Measurements from ENCODE around the gene UNC50. TPM values are rescaled to one million over a fixed set of nuclear protein-coding genes. Genes with fewer than 3 reads are reported as not detected.

The UNC50 gene
- total RNA-seq, 1 donor from 2014 or later = 33.0 TPM

DNA sequence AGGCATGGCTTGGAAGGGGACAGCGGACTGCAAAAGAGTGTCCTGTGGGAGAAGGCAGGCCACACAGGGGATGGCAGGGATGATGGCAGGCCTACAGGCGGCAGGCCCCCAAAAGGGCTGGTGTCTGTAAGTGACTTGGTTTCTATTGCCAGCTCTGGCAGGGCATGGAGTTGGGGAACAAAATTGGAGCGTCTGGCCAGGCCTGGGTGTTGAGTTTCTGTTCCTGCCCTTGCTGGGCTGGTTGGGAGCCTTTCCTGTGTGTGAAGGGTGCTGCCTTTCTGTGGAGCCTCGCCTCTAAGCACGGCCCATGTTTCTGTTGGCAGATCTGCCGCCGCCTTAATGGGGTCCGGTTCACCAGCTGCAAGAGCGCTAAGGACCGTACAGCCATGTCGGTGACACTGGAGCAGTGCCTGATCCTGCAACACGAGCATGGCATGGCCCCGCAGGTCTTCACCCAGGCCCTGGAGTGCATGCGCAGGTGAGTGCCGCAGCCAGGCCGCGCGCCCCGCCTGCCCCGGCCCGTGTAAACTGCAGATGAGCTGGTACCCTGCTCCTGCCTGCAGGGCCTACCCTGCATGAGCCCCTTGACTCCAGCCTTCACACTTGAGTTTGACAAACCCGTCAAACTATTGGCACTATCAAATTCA, 31.6 kb upstream of the UNC50 start:
- TF ChIP-seq, protein P1, sequence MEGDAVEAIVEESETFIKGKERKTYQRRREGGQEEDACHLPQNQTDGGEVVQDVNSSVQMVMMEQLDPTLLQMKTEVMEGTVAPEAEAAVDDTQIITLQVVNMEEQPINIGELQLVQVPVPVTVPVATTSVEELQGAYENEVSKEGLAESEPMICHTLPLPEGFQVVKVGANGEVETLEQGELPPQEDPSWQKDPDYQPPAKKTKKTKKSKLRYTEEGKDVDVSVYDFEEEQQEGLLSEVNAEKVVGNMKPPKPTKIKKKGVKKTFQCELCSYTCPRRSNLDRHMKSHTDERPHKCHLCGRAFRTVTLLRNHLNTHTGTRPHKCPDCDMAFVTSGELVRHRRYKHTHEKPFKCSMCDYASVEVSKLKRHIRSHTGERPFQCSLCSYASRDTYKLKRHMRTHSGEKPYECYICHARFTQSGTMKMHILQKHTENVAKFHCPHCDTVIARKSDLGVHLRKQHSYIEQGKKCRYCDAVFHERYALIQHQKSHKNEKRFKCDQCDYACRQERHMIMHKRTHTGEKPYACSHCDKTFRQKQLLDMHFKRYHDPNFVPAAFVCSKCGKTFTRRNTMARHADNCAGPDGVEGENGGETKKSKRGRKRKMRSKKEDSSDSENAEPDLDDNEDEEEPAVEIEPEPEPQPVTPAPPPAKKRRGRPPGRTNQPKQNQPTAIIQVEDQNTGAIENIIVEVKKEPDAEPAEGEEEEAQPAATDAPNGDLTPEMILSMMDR (IDR thresholded peaks at IDR 0.05; ENCODE audit: unreplicated experiment) = no peak
- Mint-ChIP-seq H3K27ac (ENCODE audit: unreplicated experiment) (no peak overlapping the region), H3K9me3 (ENCODE audit: unreplicated experiment) (no peaks in the 10 kb centered on the region), H3K36me3 (ENCODE audit: low read depth, unreplicated experiment) (peaks cover 39% of the 10 kb centered on the region), H3K4me1 (ENCODE audit: unreplicated experiment) (no peaks in the 10 kb centered on the region), H3K27me3 (ENCODE audit: unreplicated experiment) (peaks cover 6% of the 10 kb centered on the region), H3K4me3 (ENCODE audit: unreplicated experiment) (no peak overlapping the region)
- DNase-seq (ENCODE audit: low spot score) = no peak

DNA sequence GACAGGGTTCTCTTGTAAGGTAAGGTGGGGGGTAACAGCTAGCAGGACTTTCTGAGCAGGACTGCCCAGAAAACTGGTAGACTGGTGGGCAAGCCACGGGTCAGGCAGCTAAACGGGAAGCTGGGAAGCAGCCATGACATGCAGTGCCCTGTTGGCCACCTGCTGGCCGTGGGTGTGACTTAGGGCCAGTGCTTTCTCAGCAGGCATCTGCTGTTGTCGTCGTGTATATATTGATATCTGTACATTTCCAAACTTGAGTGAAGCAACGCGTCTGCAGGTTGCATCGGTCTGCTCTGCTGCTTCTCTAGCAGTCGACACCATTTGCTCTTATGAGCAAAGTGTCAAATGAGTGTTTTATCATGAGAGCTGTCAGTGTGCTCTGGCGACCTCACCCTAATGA, 31.1 kb upstream of the UNC50 start:
- TF ChIP-seq, protein P1 (IDR thresholded peaks at IDR 0.05; ENCODE audit: unreplicated experiment) = no peak
- H3K9me3 Mint-ChIP-seq (ENCODE audit: unreplicated experiment) = no peaks in the 10 kb centered on the region
- H3K27me3 Mint-ChIP-seq (ENCODE audit: unreplicated experiment) = peaks cover 5% of the 10 kb centered on the region
- DNase-seq (ENCODE audit: low spot score) = no peak
- no peak overlapping the region for H3K27ac Mint-ChIP-seq (ENCODE audit: unreplicated experiment)
- H3K4me3 Mint-ChIP-seq (ENCODE audit: unreplicated experiment) = no peak overlapping the region
- no peaks in the 10 kb centered on the region for H3K4me1 Mint-ChIP-seq (ENCODE audit: unreplicated experiment)
- H3K36me3 Mint-ChIP-seq (ENCODE audit: low read depth, unreplicated experiment) = peaks cover 39% of the 10 kb centered on the region

DNA sequence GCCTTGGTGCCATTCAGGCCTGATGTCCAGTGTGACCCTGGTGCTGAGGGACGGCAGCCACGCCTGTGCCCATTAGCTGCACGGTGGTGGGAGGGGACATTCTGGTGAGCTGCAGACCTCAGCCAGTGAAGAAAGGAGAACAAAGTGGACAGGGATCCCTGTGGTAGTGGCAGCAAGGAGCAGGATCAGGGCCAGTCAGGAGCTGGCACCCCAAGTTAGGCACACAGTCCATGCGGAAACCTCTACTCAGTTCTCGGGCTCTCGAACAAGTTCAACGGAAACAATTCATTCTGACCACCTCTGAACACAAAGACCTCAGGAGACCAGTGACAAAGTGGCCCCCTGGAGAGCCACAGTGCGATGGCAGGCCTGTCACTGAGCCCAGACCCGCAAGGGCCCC, 30.2 kb upstream of the UNC50 start:
- TF ChIP-seq, protein P1 (IDR thresholded peaks at IDR 0.05; ENCODE audit: unreplicated experiment) = no peak
- Mint-ChIP-seq H3K27me3 (ENCODE audit: unreplicated experiment) (peaks cover 6% of the 10 kb centered on the region), H3K36me3 (ENCODE audit: low read depth, unreplicated experiment) (peaks cover 32% of the 10 kb centered on the region)

DNA sequence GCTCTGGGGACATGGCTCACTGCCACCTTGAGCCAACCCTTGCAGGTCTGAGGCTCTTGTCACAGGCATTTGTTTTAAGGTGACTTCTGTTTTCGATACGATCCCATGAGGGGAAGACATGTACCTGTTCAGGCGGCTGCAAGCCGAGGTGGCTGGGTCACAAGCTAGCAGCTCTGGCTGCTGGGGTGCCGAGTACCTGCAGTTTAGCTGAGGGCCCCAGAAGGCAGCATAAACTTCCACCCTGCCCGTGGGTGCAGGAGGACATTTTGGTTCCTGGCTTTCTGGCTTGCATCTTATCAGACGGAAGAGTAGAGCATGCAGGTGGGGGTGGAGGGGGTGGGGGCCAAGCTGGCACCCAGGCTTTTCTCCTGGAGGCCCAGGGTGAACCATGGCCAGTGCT, 28.5 kb upstream of the UNC50 start:
- no peak for DNase-seq (ENCODE audit: low spot score)
- no peaks in the 10 kb centered on the region for H3K4me1 Mint-ChIP-seq (ENCODE audit: unreplicated experiment)
- H3K27ac Mint-ChIP-seq (ENCODE audit: unreplicated experiment) = no peak overlapping the region
- TF ChIP-seq, protein P1 (IDR thresholded peaks at IDR 0.05; ENCODE audit: unreplicated experiment) = no peak
- H3K27me3 Mint-ChIP-seq (ENCODE audit: unreplicated experiment) = peaks cover 4% of the 10 kb centered on the region
- no peaks in the 10 kb centered on the region for H3K9me3 Mint-ChIP-seq (ENCODE audit: unreplicated experiment)
- peaks cover 38% of the 10 kb centered on the region for H3K36me3 Mint-ChIP-seq (ENCODE audit: low read depth, unreplicated experiment)
- H3K4me3 Mint-ChIP-seq (ENCODE audit: unreplicated experiment) = no peak overlapping the region

More for the DNA sequence above, 30.2 kb upstream of the UNC50 start:
- Mint-ChIP-seq H3K4me3 (ENCODE audit: unreplicated experiment) (no peak overlapping the region), H3K4me1 (ENCODE audit: unreplicated experiment) (no peaks in the 10 kb centered on the region), H3K27ac (ENCODE audit: unreplicated experiment) (no peak overlapping the region), H3K9me3 (ENCODE audit: unreplicated experiment) (no peaks in the 10 kb centered on the region)
- no peak for DNase-seq (ENCODE audit: low spot score)

DNA sequence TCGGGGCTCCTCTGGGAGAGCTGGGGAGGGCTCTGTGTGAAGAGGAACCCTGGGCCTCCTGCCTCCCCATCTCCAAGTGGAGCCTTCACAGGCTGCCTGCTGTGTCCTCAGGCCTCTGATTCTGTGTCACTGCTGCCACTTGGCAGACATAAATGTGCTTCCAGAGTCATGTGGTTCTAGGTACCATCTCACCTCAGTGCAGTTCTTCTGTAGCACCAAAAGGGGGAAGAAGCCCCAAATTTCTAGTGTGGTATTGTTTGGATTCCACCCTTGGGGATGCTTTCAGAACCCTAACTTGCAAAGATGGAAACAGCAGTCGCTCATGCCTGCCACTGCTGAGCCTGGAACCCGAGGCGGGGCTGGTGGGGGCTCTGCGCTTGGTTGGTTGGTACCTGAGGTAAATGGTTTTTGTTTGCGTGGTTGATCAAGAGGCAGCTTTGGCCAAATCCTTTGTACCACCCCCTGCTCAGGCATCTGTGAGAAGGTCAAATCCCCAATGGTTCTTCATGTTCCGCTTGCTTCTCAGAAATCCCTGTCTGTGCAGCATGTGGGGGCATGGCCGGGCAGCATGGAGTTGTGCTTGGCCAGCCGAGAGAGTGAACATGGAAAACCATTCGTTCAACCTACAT, 27.6 kb upstream of the UNC50 start:
- H3K4me1 Mint-ChIP-seq (ENCODE audit: unreplicated experiment) = no peaks in the 10 kb centered on the region
- H3K9me3 Mint-ChIP-seq (ENCODE audit: unreplicated experiment) = no peaks in the 10 kb centered on the region
- H3K27ac Mint-ChIP-seq (ENCODE audit: unreplicated experiment) = no peak overlapping the region
- TF ChIP-seq, protein P1 (IDR thresholded peaks at IDR 0.05; ENCODE audit: unreplicated experiment) = no peak
- peaks cover 4% of the 10 kb centered on the region for H3K27me3 Mint-ChIP-seq (ENCODE audit: unreplicated experiment)
- no peak for DNase-seq (ENCODE audit: low spot score)
- no peak overlapping the region for H3K4me3 Mint-ChIP-seq (ENCODE audit: unreplicated experiment)
- peaks cover 31% of the 10 kb centered on the region for H3K36me3 Mint-ChIP-seq (ENCODE audit: low read depth, unreplicated experiment)
